Osteocyte (in vitro differentiated cells): ENCODE data around the gene TTC21A. TPM values are rescaled to one million over a fixed set of nuclear protein-coding genes. Genes with fewer than 3 reads are reported as not detected.
"Not testable (repeated sequence)": the region's sequence is repeated elsewhere in the genome, so short reads cannot be mapped to it uniquely, and the experiment has no call there.

Experiments used
- DNase-seq: peaks from one replicate; pipeline ENCODE4 v3.0.0; 2021; ENCODE audit warnings: mixed read lengths; ENCODE audit not compliant: unreplicated experiment; ENCODE audit errors: extremely low spot score
- H3K27ac Mint-ChIP-seq: one replicate; pipeline ENCODE4 v1.8.0; 2021; ENCODE audit warnings: mild to moderate bottlenecking, mixed read lengths; ENCODE audit not compliant: unreplicated experiment
- H3K27me3 Mint-ChIP-seq: one replicate; pipeline ENCODE4 v1.8.0; 2021; ENCODE audit warnings: mixed read lengths; ENCODE audit not compliant: unreplicated experiment
- H3K36me3 Mint-ChIP-seq: one replicate; pipeline ENCODE4 v1.8.0; 2021; ENCODE audit warnings: mixed read lengths; ENCODE audit not compliant: unreplicated experiment
- H3K4me1 Mint-ChIP-seq: one replicate; pipeline ENCODE4 v1.8.0; 2021; ENCODE audit warnings: mixed read lengths; ENCODE audit not compliant: unreplicated experiment
- H3K4me3 Mint-ChIP-seq: one replicate; pipeline ENCODE4 v1.8.0; 2021; ENCODE audit warnings: mild to moderate bottlenecking, moderate library complexity, mixed read lengths; ENCODE audit not compliant: unreplicated experiment
- H3K9me3 Mint-ChIP-seq: one replicate; pipeline ENCODE4 v1.8.0; 2021; ENCODE audit warnings: mixed read lengths; ENCODE audit not compliant: unreplicated experiment
- long read RNA-seq: library from polyadenylated mRNA; unstranded; transcript quantifications from one replicate; pipeline ENCODE4 v2.0.0, GENCODE V29; 2021
- total RNA-seq: library from RNA; stranded (reverse); gene quantifications from 2 replicates; pipeline ENCODE4 v1.2.1, GENCODE V29; 2021
- TF ChIP-seq, protein P1 (sequence below): fragments of 200-600 bp; sonication (generic); IDR thresholded peaks from 2 replicates; pipeline ENCODE4 v1.5.0; 2021; ENCODE audit warnings: antibody characterized with exemption, mild to moderate bottlenecking, moderate library complexity

The TTC21A gene
- 8.7 and 10.3 TPM in 2 replicates for total RNA-seq
- long read RNA-seq, transcript TTC21A-213 (7 exons, 2,426 nt): major isoform, 7 of 20 reads
- long read RNA-seq, partial matches to known transcripts: 6 of 20 reads
- long read RNA-seq, other reads (novel, unspliced or antisense): 6 of 20 reads

GRCh38 chr3:39107388-39108199 is at the start of gene TTC21A, which contains the start of gene GORASP1:
Gene TTC21A, plus strand, starts transcription at chr3:39107680. Its CDS starts 158 bp downstream, at chr3:39107838.
Gene GORASP1, minus strand, starts transcription at chr3:39107627. Its CDS starts 86 bp downstream, at chr3:39107541.
- Mint-ChIP-seq H3K27me3 (no peaks in the 10 kb centered on the region), H3K27ac (peak within 1 kb of the TSS; percentile 95), H3K9me3 (no peaks in the 10 kb centered on the region), H3K36me3 (peaks cover 2% of the 10 kb centered on the region), H3K4me3 (peak within 1 kb of the TSS; percentile 94), H3K4me1 (peaks cover 39% of the 10 kb centered on the region)
- TF ChIP-seq, protein P1, sequence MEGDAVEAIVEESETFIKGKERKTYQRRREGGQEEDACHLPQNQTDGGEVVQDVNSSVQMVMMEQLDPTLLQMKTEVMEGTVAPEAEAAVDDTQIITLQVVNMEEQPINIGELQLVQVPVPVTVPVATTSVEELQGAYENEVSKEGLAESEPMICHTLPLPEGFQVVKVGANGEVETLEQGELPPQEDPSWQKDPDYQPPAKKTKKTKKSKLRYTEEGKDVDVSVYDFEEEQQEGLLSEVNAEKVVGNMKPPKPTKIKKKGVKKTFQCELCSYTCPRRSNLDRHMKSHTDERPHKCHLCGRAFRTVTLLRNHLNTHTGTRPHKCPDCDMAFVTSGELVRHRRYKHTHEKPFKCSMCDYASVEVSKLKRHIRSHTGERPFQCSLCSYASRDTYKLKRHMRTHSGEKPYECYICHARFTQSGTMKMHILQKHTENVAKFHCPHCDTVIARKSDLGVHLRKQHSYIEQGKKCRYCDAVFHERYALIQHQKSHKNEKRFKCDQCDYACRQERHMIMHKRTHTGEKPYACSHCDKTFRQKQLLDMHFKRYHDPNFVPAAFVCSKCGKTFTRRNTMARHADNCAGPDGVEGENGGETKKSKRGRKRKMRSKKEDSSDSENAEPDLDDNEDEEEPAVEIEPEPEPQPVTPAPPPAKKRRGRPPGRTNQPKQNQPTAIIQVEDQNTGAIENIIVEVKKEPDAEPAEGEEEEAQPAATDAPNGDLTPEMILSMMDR: no peak
- peak; percentile 92 for DNase-seq

DNA sequence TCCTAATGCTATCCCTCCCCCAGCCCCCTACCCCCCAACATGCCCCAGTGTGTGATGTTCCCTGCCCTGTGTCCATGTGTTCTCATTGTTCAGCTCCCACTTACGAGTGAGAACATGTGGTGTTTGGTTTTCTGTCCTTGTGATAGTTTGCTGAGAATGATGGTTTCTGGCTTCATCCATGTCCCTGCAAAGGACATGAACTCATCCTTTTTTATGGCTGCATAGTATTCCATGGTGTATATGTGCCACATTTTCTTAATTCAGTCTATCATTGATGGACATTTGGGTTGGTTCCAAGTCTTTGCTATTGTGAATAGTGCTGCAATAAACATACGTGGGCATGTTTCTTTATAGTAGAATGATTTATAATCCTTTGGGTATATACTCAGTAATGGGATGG is 46.3 kb upstream of the TTC21A start:
- H3K4me1 Mint-ChIP-seq: peaks cover 16% of the 10 kb centered on the region
- H3K36me3 Mint-ChIP-seq, DNase-seq, H3K27me3 Mint-ChIP-seq, H3K9me3 Mint-ChIP-seq, H3K4me3 Mint-ChIP-seq, H3K27ac Mint-ChIP-seq: not testable (repeated sequence)

DNA sequence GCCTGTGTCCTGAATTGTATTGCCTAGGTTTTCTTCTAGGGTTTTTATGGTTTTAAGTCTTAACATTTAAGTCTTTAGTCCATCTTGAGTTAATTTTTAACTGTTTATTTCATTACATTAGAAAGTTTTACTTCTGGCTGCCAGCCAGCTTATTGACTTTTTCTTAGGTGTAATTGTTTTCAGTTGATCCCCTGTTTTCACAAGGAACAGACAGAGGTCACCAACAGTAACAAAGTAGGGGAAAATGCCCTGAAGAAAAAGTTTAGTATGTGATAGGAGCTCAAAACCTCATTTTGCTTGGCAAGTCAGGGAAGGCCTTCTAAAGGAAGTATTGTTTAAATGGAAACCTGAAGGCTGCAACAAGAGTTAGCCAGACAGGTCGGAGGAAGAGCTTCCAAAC is 45.3 kb upstream of the TTC21A start:
- no peaks in the 10 kb centered on the region for H3K9me3 Mint-ChIP-seq
- H3K27ac Mint-ChIP-seq: no peak overlapping the region
- TF ChIP-seq, protein P1: no peak
- H3K4me3 Mint-ChIP-seq: no peak overlapping the region
- DNase-seq: no peak
- peaks cover 8% of the 10 kb centered on the region for H3K4me1 Mint-ChIP-seq
- no peaks in the 10 kb centered on the region for H3K27me3 Mint-ChIP-seq
- peaks cover 12% of the 10 kb centered on the region for H3K36me3 Mint-ChIP-seq

- no peak for DNase-seq
- H3K4me3 Mint-ChIP-seq: no peak overlapping the region
These were observed 44.3 kb upstream of the TTC21A start for GRCh38 chr3:39063143-39063542.

GRCh38 chr3:39064646-39065045 is 42.8 kb upstream of the TTC21A start:
- Mint-ChIP-seq H3K4me3 (no peak overlapping the region), H3K36me3 (peaks cover 17% of the 10 kb centered on the region), H3K27ac (no peak overlapping the region), H3K27me3 (no peaks in the 10 kb centered on the region), H3K9me3 (no peaks in the 10 kb centered on the region), H3K4me1 (peaks cover 5% of the 10 kb centered on the region)
- TF ChIP-seq, protein P1: no peak
- DNase-seq: no peak

More at GRCh38 chr3:39063143-39063542, 44.3 kb upstream of the TTC21A start:
- peaks cover 8% of the 10 kb centered on the region for H3K4me1 Mint-ChIP-seq
- no peaks in the 10 kb centered on the region for H3K27me3 Mint-ChIP-seq
- no peaks in the 10 kb centered on the region for H3K9me3 Mint-ChIP-seq
- TF ChIP-seq, protein P1: no peak
- H3K36me3 Mint-ChIP-seq: peaks cover 17% of the 10 kb centered on the region
- H3K27ac Mint-ChIP-seq: no peak overlapping the region
